PC-9 (cell line): Measurements from ENCODE around the gene NFASC.

ENCODE experiments used
- EZH2 ChIP-seq: fragments of 200-600 bp; sonication (generic); IDR thresholded peaks from 2 replicates; pipeline ENCODE4 v1.8.0; 2017; ENCODE audit warnings: antibody characterized with exemption, low read depth
- TF ChIP-seq, protein P1 (sequence below): fragments of 200-600 bp; sonication (generic); conservative IDR thresholded peaks from 2 replicates; pipeline ENCODE4 v1.6.1; 2017; ENCODE audit warnings: mixed run types, antibody characterized with exemption, mild to moderate bottlenecking, moderate library complexity

- no peak for TF ChIP-seq EZH2
- TF ChIP-seq, protein P1, sequence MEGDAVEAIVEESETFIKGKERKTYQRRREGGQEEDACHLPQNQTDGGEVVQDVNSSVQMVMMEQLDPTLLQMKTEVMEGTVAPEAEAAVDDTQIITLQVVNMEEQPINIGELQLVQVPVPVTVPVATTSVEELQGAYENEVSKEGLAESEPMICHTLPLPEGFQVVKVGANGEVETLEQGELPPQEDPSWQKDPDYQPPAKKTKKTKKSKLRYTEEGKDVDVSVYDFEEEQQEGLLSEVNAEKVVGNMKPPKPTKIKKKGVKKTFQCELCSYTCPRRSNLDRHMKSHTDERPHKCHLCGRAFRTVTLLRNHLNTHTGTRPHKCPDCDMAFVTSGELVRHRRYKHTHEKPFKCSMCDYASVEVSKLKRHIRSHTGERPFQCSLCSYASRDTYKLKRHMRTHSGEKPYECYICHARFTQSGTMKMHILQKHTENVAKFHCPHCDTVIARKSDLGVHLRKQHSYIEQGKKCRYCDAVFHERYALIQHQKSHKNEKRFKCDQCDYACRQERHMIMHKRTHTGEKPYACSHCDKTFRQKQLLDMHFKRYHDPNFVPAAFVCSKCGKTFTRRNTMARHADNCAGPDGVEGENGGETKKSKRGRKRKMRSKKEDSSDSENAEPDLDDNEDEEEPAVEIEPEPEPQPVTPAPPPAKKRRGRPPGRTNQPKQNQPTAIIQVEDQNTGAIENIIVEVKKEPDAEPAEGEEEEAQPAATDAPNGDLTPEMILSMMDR, result no peak
Observed at GRCh38 chr1:205024679-205025078, 154.0 kb downstream of the NFASC start.
